Activated naive CD8-positive, alpha-beta T cell (primary cell): ENCODE measurements around the gene ZBTB25.
A peak's percentile ranks its signal among the peaks of the same experiment; 100 is the strongest.

Experiments
- H3K27ac Mint-ChIP-seq: one replicate; pipeline ENCODE4 v1.8.0; 2021; ENCODE audit warnings: mixed read lengths
- H3K27me3 Mint-ChIP-seq: one replicate; pipeline ENCODE4 v1.8.0; 2021; ENCODE audit warnings: mixed read lengths
- H3K36me3 Mint-ChIP-seq: one replicate; pipeline ENCODE4 v1.8.0; 2021; ENCODE audit warnings: mixed read lengths
- H3K4me1 Mint-ChIP-seq: one replicate; pipeline ENCODE4 v1.8.0; 2021; ENCODE audit warnings: low read depth, mixed read lengths
- H3K4me3 Mint-ChIP-seq: one replicate; pipeline ENCODE4 v1.8.0; 2021; ENCODE audit warnings: mild to moderate bottlenecking, mixed read lengths
- H3K9me3 Mint-ChIP-seq: one replicate; pipeline ENCODE4 v1.8.0; 2021; ENCODE audit warnings: low read depth, mixed read lengths

ZBTB25 gene

DNA sequence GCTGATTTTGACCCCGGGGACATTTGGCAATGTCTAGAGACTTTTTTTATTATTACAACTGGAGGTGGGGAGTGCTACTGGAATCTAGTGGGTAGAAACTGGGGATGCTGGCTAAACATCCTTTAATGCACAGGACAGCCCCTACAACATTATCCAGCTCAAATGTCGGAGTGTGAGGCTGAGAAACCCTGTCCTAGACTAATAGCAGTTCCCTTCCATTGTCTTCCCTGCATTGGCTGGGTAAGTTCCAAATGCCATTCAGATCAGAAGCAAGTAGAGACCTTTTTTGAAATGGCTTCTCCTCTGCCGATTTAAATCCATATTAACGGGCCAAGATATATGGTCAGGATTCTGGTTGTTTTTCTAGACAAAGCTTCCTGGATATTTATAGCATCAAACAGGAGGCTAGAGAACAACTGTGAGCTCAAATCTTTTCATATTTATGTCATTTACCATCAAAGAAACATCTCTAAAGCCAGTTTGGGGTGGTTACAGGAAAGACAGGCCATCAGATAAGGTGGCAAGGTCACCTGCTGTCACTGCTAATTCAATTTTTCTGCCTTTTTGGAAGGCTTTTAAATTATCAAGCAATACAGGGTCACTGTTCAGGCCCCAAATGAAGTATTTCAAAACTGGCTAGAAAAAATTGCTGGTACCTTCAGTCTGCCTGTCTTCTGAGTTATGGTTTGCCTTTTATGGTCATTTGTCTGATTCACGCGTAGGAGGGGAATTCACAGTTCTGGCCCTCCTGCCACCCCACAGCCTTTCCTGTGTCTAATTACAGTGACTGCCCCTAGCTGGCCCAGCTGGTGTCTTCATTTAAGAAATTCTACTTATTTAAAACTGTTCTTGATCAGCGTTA is 58.4 kb downstream of the ZBTB25 start:
- Mint-ChIP-seq H3K4me3 (peak overlapping the region; percentile 36), H3K4me1 (peaks cover 40% of the 10 kb centered on the region), H3K36me3 (peaks cover 22% of the 10 kb centered on the region), H3K27me3 (no peaks in the 10 kb centered on the region), H3K9me3 (no peaks in the 10 kb centered on the region), H3K27ac (peak overlapping the region; percentile 66)

- no peak overlapping the region for H3K4me3 Mint-ChIP-seq
- peaks cover 36% of the 10 kb centered on the region for H3K4me1 Mint-ChIP-seq
- no peaks in the 10 kb centered on the region for H3K27me3 Mint-ChIP-seq
- no peaks in the 10 kb centered on the region for H3K9me3 Mint-ChIP-seq
- peak overlapping the region; percentile 66 for H3K27ac Mint-ChIP-seq
- peaks cover 25% of the 10 kb centered on the region for H3K36me3 Mint-ChIP-seq
Observed at GRCh38 chr14:64444140-64444539, 59.5 kb downstream of the ZBTB25 start.

DNA sequence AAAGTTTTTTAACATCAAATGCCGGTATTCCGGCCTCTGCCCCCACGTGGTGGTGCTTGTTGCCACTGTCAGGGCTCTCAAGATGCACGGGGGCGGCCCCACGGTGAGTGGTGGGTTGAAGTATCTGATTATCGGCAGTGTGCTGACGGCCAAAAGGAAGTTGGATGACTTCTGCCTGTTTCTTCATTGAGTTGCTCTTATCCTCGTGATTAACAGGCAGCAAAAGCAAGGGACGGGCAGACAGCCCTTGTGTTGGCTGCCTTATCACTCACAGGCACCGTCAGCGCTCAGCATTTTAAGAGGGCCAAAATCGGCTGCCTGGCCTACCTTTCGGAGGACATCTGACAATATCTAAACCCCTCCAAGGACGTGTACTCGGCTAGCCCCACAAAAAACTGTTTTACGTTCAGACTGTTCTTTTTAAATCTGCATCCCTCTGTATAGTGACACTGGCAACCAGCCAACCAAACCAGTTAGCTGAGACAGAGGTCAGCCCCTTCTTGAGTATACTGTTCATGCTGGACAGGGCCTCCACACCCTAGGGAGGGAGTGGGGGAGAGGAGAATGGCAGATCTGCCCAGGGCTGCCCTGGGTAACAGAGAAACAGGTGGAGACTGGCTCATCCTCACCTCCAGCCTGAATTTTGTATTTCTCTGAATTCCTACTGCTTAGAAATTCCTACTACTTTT is 61.2 kb downstream of the ZBTB25 start:
- Mint-ChIP-seq H3K4me1 (peaks cover 38% of the 10 kb centered on the region), H3K4me3 (no peak overlapping the region), H3K9me3 (no peaks in the 10 kb centered on the region), H3K27ac (no peak overlapping the region), H3K36me3 (peaks cover 27% of the 10 kb centered on the region), H3K27me3 (no peaks in the 10 kb centered on the region)

DNA sequence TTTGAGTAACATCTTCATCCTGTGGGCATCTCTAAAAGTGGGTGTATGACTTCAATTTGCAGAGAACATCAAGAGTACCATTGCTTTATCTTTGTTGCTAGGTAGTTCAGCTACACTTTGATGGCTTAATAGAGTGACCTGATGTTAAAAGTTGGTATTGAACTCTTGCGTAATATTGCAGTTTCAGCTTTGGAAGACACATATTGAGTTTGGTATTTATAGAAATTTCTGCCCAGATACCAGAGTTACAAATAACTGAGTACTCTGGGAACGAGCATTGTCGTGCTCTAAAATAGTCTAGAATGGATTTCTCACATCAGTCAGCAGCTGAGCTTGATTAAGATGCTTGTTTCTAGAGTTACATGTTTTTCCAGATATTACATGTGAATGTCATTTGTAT is 63.1 kb downstream of the ZBTB25 start:
- Mint-ChIP-seq H3K9me3 (no peaks in the 10 kb centered on the region), H3K36me3 (peaks cover 31% of the 10 kb centered on the region)

DNA sequence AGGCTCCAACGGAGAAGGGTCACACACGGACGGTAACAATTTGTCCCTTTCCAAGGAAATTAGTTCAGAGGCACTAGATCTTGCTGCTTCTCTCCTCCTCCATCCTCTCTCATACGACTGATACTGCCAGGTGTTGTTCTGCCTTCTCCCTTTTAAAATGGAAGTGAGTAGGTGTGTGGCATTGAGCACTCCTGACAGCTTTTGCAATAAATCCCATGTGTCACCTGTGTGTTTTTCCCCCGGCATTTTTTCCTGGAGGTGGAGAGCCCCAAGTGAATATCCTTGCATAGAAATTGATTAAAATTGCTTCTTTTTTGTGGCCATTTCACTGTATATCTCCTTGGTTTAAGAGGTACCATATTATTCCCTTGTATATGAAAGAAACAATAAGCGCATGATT is 64.5 kb downstream of the ZBTB25 start:
- H3K9me3 Mint-ChIP-seq: no peaks in the 10 kb centered on the region
- H3K27ac Mint-ChIP-seq: no peak overlapping the region
- H3K27me3 Mint-ChIP-seq: no peaks in the 10 kb centered on the region
- H3K4me3 Mint-ChIP-seq: no peak overlapping the region
- H3K36me3 Mint-ChIP-seq: peaks cover 27% of the 10 kb centered on the region
- H3K4me1 Mint-ChIP-seq: peaks cover 19% of the 10 kb centered on the region

More for the DNA sequence above, 63.1 kb downstream of the ZBTB25 start:
- Mint-ChIP-seq H3K4me1 (peaks cover 32% of the 10 kb centered on the region), H3K4me3 (no peak overlapping the region), H3K27ac (no peak overlapping the region), H3K27me3 (no peaks in the 10 kb centered on the region)

DNA sequence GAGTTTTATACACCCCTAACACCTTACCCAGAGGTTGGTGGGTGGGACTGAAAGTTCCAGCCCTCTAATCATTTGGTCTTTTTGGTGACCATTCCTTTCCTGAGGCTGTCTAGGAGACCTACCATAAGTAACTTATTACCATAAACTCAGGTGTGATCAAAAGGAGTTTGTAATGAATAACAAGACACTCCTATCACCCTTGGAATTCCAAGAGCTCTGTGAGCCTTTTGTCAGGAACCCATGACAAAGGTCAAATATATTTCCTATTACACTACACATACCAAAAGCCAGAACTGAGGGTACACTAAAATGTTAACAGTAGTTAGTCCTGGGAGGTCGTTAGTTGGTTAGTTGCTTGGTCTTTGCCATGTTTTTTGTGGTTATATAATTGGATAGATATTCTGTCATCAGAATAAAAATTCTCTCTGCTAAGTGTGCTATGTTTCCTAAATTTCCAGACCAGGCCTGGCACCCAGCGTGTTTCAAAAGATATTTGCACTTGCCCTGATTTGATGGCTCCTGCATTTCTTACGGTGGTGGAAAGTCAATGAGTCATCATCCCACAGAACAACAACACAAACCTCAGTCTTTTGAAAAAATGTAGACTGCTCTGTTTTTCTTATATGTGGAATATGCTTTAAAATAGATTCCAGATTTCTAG is 65.3 kb downstream of the ZBTB25 start:
- no peak overlapping the region for H3K4me3 Mint-ChIP-seq
- H3K27ac Mint-ChIP-seq: no peak overlapping the region
- no peaks in the 10 kb centered on the region for H3K9me3 Mint-ChIP-seq
- peaks cover 15% of the 10 kb centered on the region for H3K4me1 Mint-ChIP-seq
- H3K27me3 Mint-ChIP-seq: no peaks in the 10 kb centered on the region
- peaks cover 25% of the 10 kb centered on the region for H3K36me3 Mint-ChIP-seq

DNA sequence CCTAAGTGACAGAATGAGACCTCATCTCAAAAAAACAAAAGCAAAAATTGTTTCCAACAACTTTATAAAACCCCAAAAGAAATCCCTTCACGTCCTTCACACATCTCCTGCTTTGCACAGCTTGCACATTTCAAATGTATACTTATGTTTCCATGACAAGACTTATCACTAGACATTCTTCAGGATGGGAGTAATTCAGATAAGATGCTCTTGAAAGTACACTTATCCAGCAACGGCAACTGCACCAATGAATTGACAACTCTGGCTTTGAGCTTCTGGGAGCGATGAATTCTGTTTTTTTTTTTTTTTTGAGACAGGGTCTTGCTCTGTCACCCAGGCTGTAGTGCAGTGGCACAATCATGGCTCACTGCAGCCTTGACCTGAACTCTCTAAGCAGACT is 69.1 kb downstream of the ZBTB25 start:
- H3K9me3 Mint-ChIP-seq: no peaks in the 10 kb centered on the region
- H3K27me3 Mint-ChIP-seq: no peaks in the 10 kb centered on the region
- no peak overlapping the region for H3K27ac Mint-ChIP-seq
- H3K36me3 Mint-ChIP-seq: peaks cover 18% of the 10 kb centered on the region
- H3K4me3 Mint-ChIP-seq: no peak overlapping the region
- peaks cover 15% of the 10 kb centered on the region for H3K4me1 Mint-ChIP-seq

DNA sequence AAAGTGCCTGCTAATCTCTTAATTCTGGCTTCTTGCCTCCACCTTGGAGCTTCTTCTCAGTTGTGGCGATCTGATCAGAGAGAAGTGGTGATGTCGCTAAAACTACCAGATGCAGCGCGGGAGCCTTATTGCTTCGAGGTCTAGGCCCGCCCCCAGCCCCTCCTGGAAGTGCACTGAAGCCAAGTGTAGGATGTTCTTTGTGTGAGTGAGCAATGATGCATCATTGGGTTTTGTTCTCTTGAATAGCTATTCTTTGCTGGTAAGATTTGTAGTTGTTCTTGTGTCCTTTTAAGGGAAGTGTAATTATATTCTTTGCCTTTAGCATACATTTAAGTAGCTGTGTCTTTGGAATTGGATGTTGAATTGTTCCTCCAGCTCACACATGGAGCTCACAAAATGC is 79.7 kb downstream of the ZBTB25 start:
- Mint-ChIP-seq H3K4me3 (no peak overlapping the region), H3K9me3 (no peaks in the 10 kb centered on the region), H3K36me3 (peaks cover 28% of the 10 kb centered on the region), H3K4me1 (no peaks in the 10 kb centered on the region), H3K27me3 (no peaks in the 10 kb centered on the region), H3K27ac (no peak overlapping the region)

DNA sequence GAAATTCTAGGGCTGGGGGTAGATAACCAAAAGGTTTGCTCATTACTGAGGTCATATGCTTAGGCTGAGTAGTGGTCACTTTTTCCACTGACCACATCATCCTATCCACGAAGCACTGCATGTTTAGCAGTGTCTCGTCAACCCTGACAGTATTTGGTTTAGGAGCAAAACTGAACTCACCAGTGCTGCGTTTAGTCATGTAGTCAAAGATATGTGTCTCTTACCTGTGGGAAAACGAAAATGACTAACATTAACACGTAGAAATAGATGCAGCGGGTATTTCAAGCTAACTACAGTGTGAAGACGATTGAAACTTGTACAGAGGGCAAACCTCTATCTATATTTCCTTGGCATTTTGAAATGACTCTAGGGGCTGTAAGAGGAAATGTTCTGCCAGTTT is 80.9 kb downstream of the ZBTB25 start:
- Mint-ChIP-seq H3K4me3 (no peak overlapping the region), H3K27me3 (no peaks in the 10 kb centered on the region), H3K27ac (no peak overlapping the region), H3K36me3 (peaks cover 28% of the 10 kb centered on the region), H3K4me1 (no peaks in the 10 kb centered on the region), H3K9me3 (no peaks in the 10 kb centered on the region)

DNA sequence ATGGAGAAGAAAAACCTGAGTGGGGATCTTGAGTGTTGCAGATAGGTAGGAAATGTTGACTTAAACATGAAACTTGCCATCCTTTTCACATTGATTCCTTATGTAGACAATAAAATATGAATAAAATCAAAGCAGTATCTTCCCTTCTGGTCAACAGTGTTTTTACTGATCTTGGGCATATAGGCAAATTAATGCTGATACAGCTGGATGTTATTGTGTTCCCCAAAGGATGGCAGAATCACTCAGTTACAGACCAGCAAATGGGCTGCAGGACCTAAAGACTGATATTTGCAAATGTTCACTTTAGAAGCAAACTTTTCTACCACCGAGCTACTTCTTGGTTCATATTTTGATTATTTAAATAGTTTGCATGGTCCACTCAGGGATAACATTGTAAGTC is 81.6 kb downstream of the ZBTB25 start:
- Mint-ChIP-seq H3K4me1 (no peaks in the 10 kb centered on the region), H3K9me3 (no peaks in the 10 kb centered on the region), H3K4me3 (no peak overlapping the region), H3K27me3 (no peaks in the 10 kb centered on the region), H3K27ac (no peak overlapping the region), H3K36me3 (peaks cover 31% of the 10 kb centered on the region)

- H3K27ac Mint-ChIP-seq: no peak overlapping the region
Observed at GRCh38 chr14:64421166-64421565, 82.5 kb downstream of the ZBTB25 start.

DNA sequence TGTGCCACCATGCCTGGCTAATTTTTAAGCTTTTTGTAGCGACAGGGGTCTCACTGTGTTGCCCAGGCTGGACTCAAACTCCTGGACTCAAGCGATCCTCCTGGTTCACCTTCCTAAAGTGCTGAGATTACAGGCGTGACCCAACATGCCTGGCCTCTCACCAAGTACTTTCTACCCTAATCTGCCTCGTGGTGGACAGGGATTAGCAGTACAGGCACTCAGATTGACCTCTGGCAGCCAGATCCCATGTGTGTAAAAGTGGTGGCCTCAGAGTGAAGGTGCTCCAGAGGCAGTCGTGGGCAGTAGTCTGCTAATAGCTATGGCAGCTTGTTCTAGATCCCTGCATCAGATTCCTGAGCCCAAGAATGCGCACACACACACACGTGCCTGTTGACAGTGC is 84.6 kb downstream of the ZBTB25 start:
- no peak overlapping the region for H3K27ac Mint-ChIP-seq
- no peak overlapping the region for H3K4me3 Mint-ChIP-seq
- H3K4me1 Mint-ChIP-seq: no peaks in the 10 kb centered on the region
- no peaks in the 10 kb centered on the region for H3K27me3 Mint-ChIP-seq
- H3K9me3 Mint-ChIP-seq: no peaks in the 10 kb centered on the region
- H3K36me3 Mint-ChIP-seq: peaks cover 27% of the 10 kb centered on the region

More at GRCh38 chr14:64421166-64421565, 82.5 kb downstream of the ZBTB25 start:
- Mint-ChIP-seq H3K9me3 (no peaks in the 10 kb centered on the region), H3K36me3 (peaks cover 30% of the 10 kb centered on the region), H3K4me3 (no peak overlapping the region), H3K4me1 (no peaks in the 10 kb centered on the region), H3K27me3 (no peaks in the 10 kb centered on the region)

DNA sequence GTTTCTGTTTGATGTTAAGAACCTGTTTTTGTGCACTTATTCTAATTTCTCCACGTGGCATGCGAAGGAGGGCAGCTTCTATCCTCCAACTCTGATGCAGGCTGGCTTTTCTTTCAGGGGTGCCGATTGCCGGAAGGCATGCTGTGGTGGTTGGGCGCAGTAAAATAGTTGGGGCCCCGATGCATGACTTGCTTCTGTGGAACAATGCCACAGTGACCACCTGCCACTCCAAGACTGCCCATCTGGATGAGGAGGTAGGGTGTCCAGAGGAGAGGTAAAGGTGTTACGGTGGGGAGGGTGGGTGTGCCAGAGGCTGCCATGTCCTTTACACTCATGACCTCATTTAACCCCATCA is 85.9 kb downstream of the ZBTB25 start:
- Mint-ChIP-seq H3K27ac (no peak overlapping the region), H3K4me3 (no peak overlapping the region), H3K4me1 (no peaks in the 10 kb centered on the region), H3K9me3 (no peaks in the 10 kb centered on the region), H3K36me3 (peaks cover 29% of the 10 kb centered on the region), H3K27me3 (no peaks in the 10 kb centered on the region)

DNA sequence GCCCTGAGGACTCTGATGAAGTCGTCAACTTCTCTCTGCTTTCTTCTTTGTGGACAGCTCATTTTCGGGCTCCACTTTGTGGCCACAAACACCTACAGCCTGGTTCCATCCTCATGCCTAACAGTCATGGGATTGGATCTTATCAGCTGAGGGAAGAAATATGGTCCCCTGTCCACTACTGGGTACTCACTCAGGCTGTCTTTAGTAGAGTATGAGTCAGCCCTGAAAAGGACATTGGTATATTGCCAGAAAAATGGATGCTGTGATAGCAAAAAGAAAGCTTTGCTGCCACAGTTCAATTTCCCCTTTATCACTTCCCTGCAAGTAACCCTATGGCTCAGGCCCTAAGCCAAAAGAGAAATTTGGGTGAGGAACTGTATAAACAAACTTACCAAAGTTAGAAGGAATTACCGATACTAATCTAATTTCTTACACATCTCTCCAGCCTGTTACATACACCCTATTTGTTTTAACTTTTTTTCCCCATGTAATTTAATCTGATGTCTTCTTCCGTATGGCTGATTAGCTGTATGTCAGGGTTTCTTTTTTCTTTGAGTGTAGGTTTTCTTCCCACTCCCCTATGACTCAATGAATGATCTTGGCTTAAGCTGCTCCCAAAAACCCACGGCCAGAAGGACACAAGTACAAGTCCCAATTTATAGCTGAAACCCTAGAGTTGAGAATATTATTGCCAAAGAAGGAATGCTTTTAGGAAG is 86.4 kb downstream of the ZBTB25 start:
- Mint-ChIP-seq H3K9me3 (no peaks in the 10 kb centered on the region), H3K27ac (no peak overlapping the region), H3K36me3 (peaks cover 28% of the 10 kb centered on the region), H3K27me3 (no peaks in the 10 kb centered on the region), H3K4me1 (peaks cover 1% of the 10 kb centered on the region), H3K4me3 (no peak overlapping the region)
